Measurements from ENCODE around the gene APEX2. TPM values are rescaled to one million over a fixed set of nuclear protein-coding genes. Genes with fewer than 3 reads are reported as not detected.

The APEX2 gene
- total and polyA plus RNA-seq, 2 donors (not counting 3 experiments of a cell fraction or from before 2014, with no cell fraction given) = 26.6 to 54.1 TPM

GRCh38 chrX:55026143-55026542 lies 26.0 kb downstream of the APEX2 start:
- ChIA-PET CTCF (no interaction called here), POLR2A (no interaction called here)
- H4K20me1 ChIP-seq (replicated peaks; ENCODE audit: control insufficient read depth, extremely low read depth, insufficient read depth, low read length) = no peaks in the 10 kb centered on the region
- no peaks in the 10 kb centered on the region for H3K4me1 ChIP-seq (ENCODE audit: control insufficient read depth, extremely low read depth, insufficient read depth, low read length)
- intact Hi-C loops (cut with micrococcal nuclease) (no loop called here), dilution Hi-C loops (cut with MboI; ENCODE audit: extremely low pct_ligation_motif_present, low sequenced_read_pairs) (no loop called here)
- no peak overlapping the region for H3K4me3 ChIP-seq (replicated peaks in 1 of 3; ENCODE audit: insufficient read depth in 1 of 3, low read depth in 1 of 3, low read length in 3 of 3)
- H3K79me2 ChIP-seq (ENCODE audit: control insufficient read depth, insufficient read depth, low read length) = no peaks in the 10 kb centered on the region
- H3K36me3 ChIP-seq (ENCODE audit: control insufficient read depth in 2 of 2, extremely low read depth in 1 of 2, insufficient read depth in 2 of 2, low read length in 2 of 2) = no peaks in the 10 kb centered on the region
- no peaks in the 10 kb centered on the region for H3K9me1 ChIP-seq (replicated peaks; ENCODE audit: control insufficient read depth, extremely low read depth, insufficient read depth, low read length)
- DNase-seq (ENCODE audit: low read depth, low spot score) (no peak), FAIRE-seq (no peak)
- no TSS peak for BruUV-seq (replicated peaks)
- no peak overlapping the region for H3K4me2 ChIP-seq (ENCODE audit: insufficient read depth, low read length)
- peaks cover 0 to 2% of the 10 kb centered on the region in 2 experiments for H3K27me3 ChIP-seq (ENCODE audit: control insufficient read depth in 2 of 2, insufficient read depth in 2 of 2, low read length in 2 of 2)
- TF ChIP-seq JUN (IDR thresholded peaks at IDR 0.05; ENCODE audit: borderline replicate concordance, insufficient read depth, insufficient read length, low read depth) = no peak
- TF ChIP-seq MYC (IDR thresholded peaks at IDR 0.05; ENCODE audit: low read depth, low read length) = no peak
- TF ChIP-seq EZH2 (IDR thresholded peaks at IDR 0.05; ENCODE audit: borderline replicate concordance, low read depth, low read length, severe bottlenecking) = no peak
- TF ChIP-seq, protein P1, sequence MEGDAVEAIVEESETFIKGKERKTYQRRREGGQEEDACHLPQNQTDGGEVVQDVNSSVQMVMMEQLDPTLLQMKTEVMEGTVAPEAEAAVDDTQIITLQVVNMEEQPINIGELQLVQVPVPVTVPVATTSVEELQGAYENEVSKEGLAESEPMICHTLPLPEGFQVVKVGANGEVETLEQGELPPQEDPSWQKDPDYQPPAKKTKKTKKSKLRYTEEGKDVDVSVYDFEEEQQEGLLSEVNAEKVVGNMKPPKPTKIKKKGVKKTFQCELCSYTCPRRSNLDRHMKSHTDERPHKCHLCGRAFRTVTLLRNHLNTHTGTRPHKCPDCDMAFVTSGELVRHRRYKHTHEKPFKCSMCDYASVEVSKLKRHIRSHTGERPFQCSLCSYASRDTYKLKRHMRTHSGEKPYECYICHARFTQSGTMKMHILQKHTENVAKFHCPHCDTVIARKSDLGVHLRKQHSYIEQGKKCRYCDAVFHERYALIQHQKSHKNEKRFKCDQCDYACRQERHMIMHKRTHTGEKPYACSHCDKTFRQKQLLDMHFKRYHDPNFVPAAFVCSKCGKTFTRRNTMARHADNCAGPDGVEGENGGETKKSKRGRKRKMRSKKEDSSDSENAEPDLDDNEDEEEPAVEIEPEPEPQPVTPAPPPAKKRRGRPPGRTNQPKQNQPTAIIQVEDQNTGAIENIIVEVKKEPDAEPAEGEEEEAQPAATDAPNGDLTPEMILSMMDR (IDR thresholded peaks at IDR 0.05; ENCODE audit: extremely low read depth in 1 of 2, insufficient read depth in 1 of 2, low read depth in 1 of 2, low read length in 2 of 2) = no peak
- TF ChIP-seq, protein P2, sequence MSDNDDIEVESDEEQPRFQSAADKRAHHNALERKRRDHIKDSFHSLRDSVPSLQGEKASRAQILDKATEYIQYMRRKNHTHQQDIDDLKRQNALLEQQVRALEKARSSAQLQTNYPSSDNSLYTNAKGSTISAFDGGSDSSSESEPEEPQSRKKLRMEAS (IDR thresholded peaks at IDR 0.05; ENCODE audit: insufficient read depth, insufficient read length) = no peak
- TF ChIP-seq POLR2A (IDR thresholded peaks at IDR 0.05; ENCODE audit: low read depth, low read length) = no peak
- TF ChIP-seq POLR2AphosphoS5 (IDR thresholded peaks at IDR 0.05; ENCODE audit: insufficient read depth, low read depth, low read length) = no peak
- no peak for TF ChIP-seq FOS (IDR thresholded peaks at IDR 0.05; ENCODE audit: borderline replicate concordance, insufficient read depth, low read length)
- no peak for TF ChIP-seq GATA2 (IDR thresholded peaks at IDR 0.05; ENCODE audit: insufficient read depth, insufficient read length, low read depth, low read length)
- no peak overlapping the region for H3K27ac ChIP-seq (ENCODE audit: insufficient read depth, low read depth, low read length)
- H3K9ac ChIP-seq (replicated peaks; ENCODE audit: extremely low read depth, insufficient read depth, low read length) = no peak overlapping the region
- no peaks in the 10 kb centered on the region for H3K9me3 ChIP-seq (replicated peaks; ENCODE audit: control insufficient read depth, insufficient read depth, low read length)
- H2AFZ ChIP-seq (ENCODE audit: low read depth, low read length) = no peak overlapping the region

Measured in endothelial cell of umbilical vein (primary cell).